VCaP (cell line): ENCODE results near the gene COPG1.
A peak's percentile ranks its signal among the peaks of the same experiment; 100 is the strongest.

ENCODE experiments used
- H3K27ac ChIP-seq: fragments of 450-650 bp; 2 replicates; pipeline ENCODE4 v1.5.1; 2017
- CTCF ChIP-seq: fragments of 450-650 bp; conservative IDR thresholded peaks from 2 replicates; pipeline ENCODE4 v1.5.1; 2017; ENCODE audit warnings: mild to moderate bottlenecking, moderate library complexity

The COPG1 gene

GRCh38 chr3:129312671-129313414 lies 63.4 kb downstream of the COPG1 start:
- H3K27ac ChIP-seq: no peak overlapping the region
- TF ChIP-seq CTCF: no peak

- no peak overlapping the region for H3K27ac ChIP-seq
- no peak for TF ChIP-seq CTCF
Observed at GRCh38 chr3:129313415-129313664, 63.9 kb downstream of the COPG1 start.

GRCh38 chr3:129313665-129314385 lies 64.4 kb downstream of the COPG1 start:
- no peak for TF ChIP-seq CTCF
- H3K27ac ChIP-seq: peak overlapping the region; percentile 90; the same call in 1 of the 2 replicates

GRCh38 chr3:129314386-129315222 lies 65.2 kb downstream of the COPG1 start:
- peak; percentile 34; the same call in 1 of the 2 replicates for TF ChIP-seq CTCF

GRCh38 chr3:129315223-129315997 lies 66.0 kb downstream of the COPG1 start:
- H3K27ac ChIP-seq: peak overlapping the region; percentile 90
- TF ChIP-seq CTCF: no peak

More at GRCh38 chr3:129314386-129315222, 65.2 kb downstream of the COPG1 start:
- peak overlapping the region; percentile 90 for H3K27ac ChIP-seq

- peak overlapping the region; percentile 90 for H3K27ac ChIP-seq
- TF ChIP-seq CTCF: no peak
Observed at GRCh38 chr3:129315998-129316247, 66.5 kb downstream of the COPG1 start.
